Osteoblast (primary cell): Measurements from ENCODE around the gene GRIN3B. TPM values are rescaled to one million over a fixed set of nuclear protein-coding genes. Genes with fewer than 3 reads are reported as not detected.

Experiments
- DNase-seq: peaks from one replicate; pipeline ENCODE4 v3.0.0; 2011; ENCODE audit warnings: low spot score, mixed read lengths; ENCODE audit not compliant: insufficient read length; ENCODE audit errors: missing footprints
- H2AFZ ChIP-seq: 2 replicates; pipeline ENCODE4 v1.6.0; 2011; ENCODE audit warnings: mild to moderate bottlenecking, low read length
- H3K27ac ChIP-seq: 2 replicates; pipeline ENCODE4 v1.5.1; 2011; ENCODE audit warnings: mild to moderate bottlenecking, low read depth, low read length, moderate library complexity
- H3K27me3 ChIP-seq: 2 replicates; pipeline ENCODE4 v1.6.0; 2012; ENCODE audit warnings: mild to moderate bottlenecking, control low read depth, inconsistent platforms, low read length, moderate library complexity; ENCODE audit not compliant: insufficient read depth
- H3K36me3 ChIP-seq: 2 replicates; pipeline ENCODE4 v1.5.1; 2011; ENCODE audit warnings: mild to moderate bottlenecking, low read length, control low read depth, moderate library complexity; ENCODE audit not compliant: insufficient read depth
- H3K4me1 ChIP-seq: 2 replicates; pipeline ENCODE4 v1.5.1; 2011; ENCODE audit warnings: mild to moderate bottlenecking, low read length, control low read depth, moderate library complexity; ENCODE audit not compliant: insufficient read depth
- H3K4me2 ChIP-seq: 2 replicates; pipeline ENCODE4 v1.6.0; 2011; ENCODE audit warnings: mild to moderate bottlenecking, low read length; ENCODE audit not compliant: insufficient read depth
- H3K4me3 ChIP-seq: fragments of 200-600 bp; sonication (generic); 3 replicates; pipeline ENCODE4 v1.5.1; 2012; ENCODE audit warnings: mild to moderate bottlenecking, low read length, inconsistent platforms; ENCODE audit not compliant: insufficient read depth
- H3K79me2 ChIP-seq: 2 replicates; pipeline ENCODE4 v1.6.0; 2012; ENCODE audit warnings: mild to moderate bottlenecking, low read length, control low read depth, inconsistent platforms; ENCODE audit not compliant: insufficient read depth
- H3K9me3 ChIP-seq: 2 replicates; pipeline ENCODE4 v1.5.1; 2011; ENCODE audit warnings: low read depth, low read length, control low read depth
- H4K20me1 ChIP-seq: 2 replicates; pipeline ENCODE4 v1.6.0; 2012; ENCODE audit warnings: mild to moderate bottlenecking, low read length, control low read depth; ENCODE audit not compliant: insufficient read depth
- CTCF ChIP-seq: IDR thresholded peaks from 2 replicates; pipeline ENCODE4 v1.5.1; 2011; ENCODE audit warnings: mild to moderate bottlenecking, low read depth, low read length, moderate library complexity; ENCODE audit errors: extremely low read depth
- total RNA-seq: library from RNA; depleted of rRNA; stranded (reverse); fragments of >200 nt; gene quantifications from 2 replicates; pipeline ENCODE4 v1.2.3, GENCODE V29; 2012

The GRIN3B gene
- total RNA-seq, 1 donor: not detected

- Histone ChIP-seq H3K4me2 (peak overlapping the region; percentile 50), H4K20me1 (peaks cover 68% of the 10 kb centered on the region), H3K4me1 (peaks cover 30% of the 10 kb centered on the region), H3K79me2 (peaks cover 82% of the 10 kb centered on the region), H3K36me3 (peaks cover 15% of the 10 kb centered on the region), H3K27ac (peak overlapping the region; percentile 31), H3K9me3 (no peaks in the 10 kb centered on the region), H3K4me3 (no peak overlapping the region), H2AFZ (no peak overlapping the region), H3K27me3 (no peaks in the 10 kb centered on the region)
- TF ChIP-seq CTCF: no peak
- peak; percentile 98 for DNase-seq
These were observed 16.5 kb downstream of the GRIN3B start for GRCh38 chr19:1016647-1017114.

GRCh38 chr19:1017115-1017905 lies 17.1 kb downstream of the GRIN3B start:
- H3K27me3 ChIP-seq: no peaks in the 10 kb centered on the region
- no peak for DNase-seq
- peaks cover 30% of the 10 kb centered on the region for H3K4me1 ChIP-seq
- TF ChIP-seq CTCF: no peak
- H3K36me3 ChIP-seq: peaks cover 9% of the 10 kb centered on the region
- no peak overlapping the region for H2AFZ ChIP-seq
- peaks cover 68% of the 10 kb centered on the region for H4K20me1 ChIP-seq
- peak overlapping the region; percentile 10 for H3K4me3 ChIP-seq
- H3K4me2 ChIP-seq: peak overlapping the region; percentile 50
- H3K9me3 ChIP-seq: no peaks in the 10 kb centered on the region
- H3K79me2 ChIP-seq: peaks cover 82% of the 10 kb centered on the region
- H3K27ac ChIP-seq: peak overlapping the region; percentile 31

- no peak for TF ChIP-seq CTCF
- H3K79me2 ChIP-seq: peaks cover 81% of the 10 kb centered on the region
- peaks cover 31% of the 10 kb centered on the region for H3K4me1 ChIP-seq
- peaks cover 8% of the 10 kb centered on the region for H3K36me3 ChIP-seq
- no peak for DNase-seq
- peaks cover 68% of the 10 kb centered on the region for H4K20me1 ChIP-seq
- H3K4me2 ChIP-seq: peak overlapping the region; percentile 50
- H3K27ac ChIP-seq: peak overlapping the region; percentile 31
- no peaks in the 10 kb centered on the region for H3K27me3 ChIP-seq
- H3K9me3 ChIP-seq: no peaks in the 10 kb centered on the region
- no peak overlapping the region for H2AFZ ChIP-seq
- H3K4me3 ChIP-seq: no peak overlapping the region
These were observed 17.7 kb downstream of the GRIN3B start for GRCh38 chr19:1017906-1018305.

GRCh38 chr19:1018393-1018792 lies 18.2 kb downstream of the GRIN3B start:
- peak overlapping the region; percentile 19 for H3K4me2 ChIP-seq
- peaks cover 63% of the 10 kb centered on the region for H4K20me1 ChIP-seq
- no peak overlapping the region for H3K4me3 ChIP-seq

More at GRCh38 chr19:1018393-1018792, 18.2 kb downstream of the GRIN3B start:
- Histone ChIP-seq H3K9me3 (no peaks in the 10 kb centered on the region), H3K4me1 (peaks cover 33% of the 10 kb centered on the region), H2AFZ (no peak overlapping the region), H3K79me2 (peaks cover 76% of the 10 kb centered on the region), H3K27me3 (no peaks in the 10 kb centered on the region), H3K36me3 (peaks cover 4% of the 10 kb centered on the region), H3K27ac (no peak overlapping the region)
- DNase-seq: no peak
- no peak for TF ChIP-seq CTCF
